Camera-type eye (tissue), 1 donor: ENCODE data around the gene RMDN2. TPM values are rescaled to one million over a fixed set of nuclear protein-coding genes. Genes with fewer than 3 reads are reported as not detected.

Experiments used
- total RNA-seq: library from RNA; depleted of rRNA; stranded (reverse); fragments of >200 nt; gene quantifications from one replicate; pipeline ENCODE4 v1.2.3, GENCODE V29; 2014

The RMDN2 gene, protein sequence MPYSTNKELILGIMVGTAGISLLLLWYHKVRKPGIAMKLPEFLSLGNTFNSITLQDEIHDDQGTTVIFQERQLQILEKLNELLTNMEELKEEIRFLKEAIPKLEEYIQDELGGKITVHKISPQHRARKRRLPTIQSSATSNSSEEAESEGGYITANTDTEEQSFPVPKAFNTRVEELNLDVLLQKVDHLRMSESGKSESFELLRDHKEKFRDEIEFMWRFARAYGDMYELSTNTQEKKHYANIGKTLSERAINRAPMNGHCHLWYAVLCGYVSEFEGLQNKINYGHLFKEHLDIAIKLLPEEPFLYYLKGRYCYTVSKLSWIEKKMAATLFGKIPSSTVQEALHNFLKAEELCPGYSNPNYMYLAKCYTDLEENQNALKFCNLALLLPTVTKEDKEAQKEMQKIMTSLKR
- 21.0 TPM for total RNA-seq

DNA sequence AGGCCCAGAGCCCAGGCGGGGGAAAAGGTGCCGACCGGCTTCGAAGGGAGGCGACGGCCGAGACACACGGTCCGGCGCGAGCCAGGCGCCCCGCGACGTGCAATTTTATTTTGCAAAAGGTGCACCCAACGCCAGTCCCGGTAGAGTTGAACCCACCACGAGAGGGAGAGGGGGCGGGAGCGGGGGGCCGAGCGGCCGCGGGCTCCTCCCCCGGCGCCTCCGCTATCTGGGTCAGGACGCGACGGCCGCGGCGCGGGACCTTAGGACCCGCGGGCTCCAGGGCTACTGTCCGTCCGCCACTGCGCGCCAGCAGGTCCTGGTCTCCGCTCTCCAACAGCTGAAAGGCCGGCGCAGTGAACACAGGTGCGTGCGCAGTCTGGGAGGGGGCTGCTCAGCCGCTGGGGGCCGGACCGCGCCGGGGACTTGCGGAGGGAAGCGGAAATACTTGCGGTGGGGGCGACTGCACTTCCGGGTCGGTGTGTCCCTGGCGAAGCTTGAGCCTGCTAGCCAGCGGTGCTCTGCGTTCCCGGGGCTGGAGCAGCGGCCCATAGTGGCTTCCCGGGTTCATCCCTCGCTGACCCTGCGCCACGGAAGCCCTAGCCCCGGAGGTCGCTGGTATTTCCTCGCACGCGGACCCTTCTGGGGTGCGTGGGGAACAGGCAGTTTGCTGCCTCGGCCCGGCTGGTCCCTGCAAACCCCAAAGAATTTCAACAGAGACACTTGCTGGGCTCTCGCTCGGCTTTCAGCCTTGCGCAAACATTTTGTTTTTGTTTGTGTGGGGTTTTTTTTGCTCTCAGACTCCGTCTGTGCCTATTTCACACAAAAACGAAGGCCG, at the start of gene RMDN2:
RMDN2 (plus strand) TSS at position 225 of the 835 bp plus-strand sequence. CDS start 3,991 bp downstream, outside the sequence.

Other genes starting within 250 kb of the RMDN2 start
- 116 TPM for gene CYP1B1, start 150.9 kb downstream of the RMDN2 start, total RNA-seq